K562 (cell line): Measurements from ENCODE around the gene ST6GALNAC3. TPM values are rescaled to one million over a fixed set of nuclear protein-coding genes. Genes with fewer than 3 reads are reported as not detected.

Experiments used
- ARID1B ChIP-seq: fragments of 450-650 bp; IDR thresholded peaks from 2 replicates; pipeline ENCODE4 v1.6.1; 2016; ENCODE audit warnings: antibody characterized with exemption, mild to moderate bottlenecking, inconsistent platforms
- CBFB ChIP-seq: sonication (generic); formaldehyde crosslinking; IDR thresholded peaks from 2 replicates; pipeline ENCODE4 v1.4.0; 2020; ENCODE audit warnings: mild to moderate bottlenecking, missing genetic modification reagents
- DEAF1 ChIP-seq: fragments of 450-650 bp; formaldehyde crosslinking; IDR thresholded peaks from 2 replicates; pipeline ENCODE4 v1.4.0; 2020; ENCODE audit warnings: mild to moderate bottlenecking, moderate library complexity
- FOXJ3 ChIP-seq: sonication (generic); formaldehyde crosslinking; IDR thresholded peaks from 2 replicates; pipeline ENCODE4 v1.4.0; 2020; ENCODE audit warnings: mild to moderate bottlenecking, missing genetic modification reagents
- SMAD3 ChIP-seq: fragments of 450-650 bp; formaldehyde crosslinking; conservative IDR thresholded peaks from 2 replicates; pipeline ENCODE4 v1.4.0; 2020; ENCODE audit warnings: mild to moderate bottlenecking
- ZNF140 ChIP-seq: fragments of 250-450 bp; sonication (Bioruptor Pico); IDR thresholded peaks from 2 replicates; pipeline ENCODE4 v1.8.0; 2021; ENCODE audit warnings: moderate library complexity, mild to moderate bottlenecking, inconsistent platforms
- ZNF143 ChIP-seq: sonication (generic); formaldehyde crosslinking; IDR thresholded peaks from 2 replicates; pipeline ENCODE4 v1.9.0; 2022; ENCODE audit warnings: mild to moderate bottlenecking, missing genetic modification reagents
- ZNF431 ChIP-seq: sonication (generic); formaldehyde crosslinking; IDR thresholded peaks from 2 replicates; pipeline ENCODE4 v1.8.0; 2022; ENCODE audit warnings: mild to moderate bottlenecking, missing genetic modification reagents
- ZNF707 ChIP-seq: fragments of 250-450 bp; sonication (Bioruptor Pico); conservative IDR thresholded peaks from 2 replicates; pipeline ENCODE4 v1.8.0; 2022; ENCODE audit warnings: inconsistent platforms, mild to moderate bottlenecking, moderate library complexity
- ZNF79 ChIP-seq: fragments of 250-450 bp; sonication (Bioruptor Pico); IDR thresholded peaks from 2 replicates; pipeline ENCODE4 v1.4.0; 2020; ENCODE audit warnings: low read depth, mild to moderate bottlenecking, moderate library complexity
- polyA plus RNA-seq, 8 experiments: library from polyadenylated mRNA; depleted of rRNA in 4 of 8; stranded (reverse) in 5 of 8; unstranded in 3 of 8; fragments of >200 nt; fragmentation: Nextera tagmentation in 2 of 8; fragmentation: Illumina TruSeq in 1 of 8; extraction: Ambion mirVana in 2 of 8; extraction: Trizol in 1 of 8; gene quantifications; 2 replicates each; pipeline versions ENCODE4 v1.2.1 to v1.2.3, GENCODE V29; 2011 to 2014; ENCODE audit warnings: inconsistent platforms in 1 of 8, missing spikeins in 1 of 8
- total RNA-seq, 7 experiments: library from RNA; depleted of rRNA in 6 of 7; stranded (reverse); fragments of >200 nt in 6 of 7; fragmentation: Illumina TruSeq in 2 of 7; extraction: Trizol in 2 of 7; gene quantifications; 2 replicates each; pipeline versions ENCODE4 v1.2.1 to v1.2.3, GENCODE V29; 2011 to 2021; ENCODE audit warnings: low replicate concordance in 1 of 7
- TF ChIP-seq, protein P1 (sequence below), 2 experiments: fragments of 450-650 bp; IDR thresholded peaks; 2 replicates each; pipeline ENCODE4 v1.6.1; 2016; ENCODE audit warnings: mild to moderate bottlenecking in 2 of 2, borderline replicate concordance in 1 of 2, low read depth in 1 of 2, moderate library complexity in 1 of 2
- TF ChIP-seq, protein P2 (sequence below): fragments of 250-450 bp; sonication (Bioruptor Pico); IDR thresholded peaks from 2 replicates; pipeline ENCODE4 v1.5.0; 2021; ENCODE audit warnings: mild to moderate bottlenecking, borderline replicate concordance
- TF ChIP-seq, protein P3 (sequence below): fragments of 250-450 bp; sonication (Bioruptor Pico); IDR thresholded peaks from 2 replicates; pipeline ENCODE4 v1.4.0; 2020; ENCODE audit warnings: borderline replicate concordance

Gene ST6GALNAC3
- total and polyA plus RNA-seq, 9 of the 15 experiments (the other 6 are each of a cell fraction or from before 2014, with no cell fraction given) = 0.04 to 0.29 (median 0.18) TPM; not detected in 6

- TF ChIP-seq DEAF1 (CRISPR knock-in tag) = no peak
- no peak for TF ChIP-seq ZNF143
- TF ChIP-seq ZNF707 (CRISPR knock-in tag) = no peak
- TF ChIP-seq FOXJ3 (CRISPR knock-in tag) = no peak
- TF ChIP-seq ZNF79 (CRISPR knock-in tag) = no peak
- TF ChIP-seq ZNF431 = no peak
- TF ChIP-seq, protein P1, sequence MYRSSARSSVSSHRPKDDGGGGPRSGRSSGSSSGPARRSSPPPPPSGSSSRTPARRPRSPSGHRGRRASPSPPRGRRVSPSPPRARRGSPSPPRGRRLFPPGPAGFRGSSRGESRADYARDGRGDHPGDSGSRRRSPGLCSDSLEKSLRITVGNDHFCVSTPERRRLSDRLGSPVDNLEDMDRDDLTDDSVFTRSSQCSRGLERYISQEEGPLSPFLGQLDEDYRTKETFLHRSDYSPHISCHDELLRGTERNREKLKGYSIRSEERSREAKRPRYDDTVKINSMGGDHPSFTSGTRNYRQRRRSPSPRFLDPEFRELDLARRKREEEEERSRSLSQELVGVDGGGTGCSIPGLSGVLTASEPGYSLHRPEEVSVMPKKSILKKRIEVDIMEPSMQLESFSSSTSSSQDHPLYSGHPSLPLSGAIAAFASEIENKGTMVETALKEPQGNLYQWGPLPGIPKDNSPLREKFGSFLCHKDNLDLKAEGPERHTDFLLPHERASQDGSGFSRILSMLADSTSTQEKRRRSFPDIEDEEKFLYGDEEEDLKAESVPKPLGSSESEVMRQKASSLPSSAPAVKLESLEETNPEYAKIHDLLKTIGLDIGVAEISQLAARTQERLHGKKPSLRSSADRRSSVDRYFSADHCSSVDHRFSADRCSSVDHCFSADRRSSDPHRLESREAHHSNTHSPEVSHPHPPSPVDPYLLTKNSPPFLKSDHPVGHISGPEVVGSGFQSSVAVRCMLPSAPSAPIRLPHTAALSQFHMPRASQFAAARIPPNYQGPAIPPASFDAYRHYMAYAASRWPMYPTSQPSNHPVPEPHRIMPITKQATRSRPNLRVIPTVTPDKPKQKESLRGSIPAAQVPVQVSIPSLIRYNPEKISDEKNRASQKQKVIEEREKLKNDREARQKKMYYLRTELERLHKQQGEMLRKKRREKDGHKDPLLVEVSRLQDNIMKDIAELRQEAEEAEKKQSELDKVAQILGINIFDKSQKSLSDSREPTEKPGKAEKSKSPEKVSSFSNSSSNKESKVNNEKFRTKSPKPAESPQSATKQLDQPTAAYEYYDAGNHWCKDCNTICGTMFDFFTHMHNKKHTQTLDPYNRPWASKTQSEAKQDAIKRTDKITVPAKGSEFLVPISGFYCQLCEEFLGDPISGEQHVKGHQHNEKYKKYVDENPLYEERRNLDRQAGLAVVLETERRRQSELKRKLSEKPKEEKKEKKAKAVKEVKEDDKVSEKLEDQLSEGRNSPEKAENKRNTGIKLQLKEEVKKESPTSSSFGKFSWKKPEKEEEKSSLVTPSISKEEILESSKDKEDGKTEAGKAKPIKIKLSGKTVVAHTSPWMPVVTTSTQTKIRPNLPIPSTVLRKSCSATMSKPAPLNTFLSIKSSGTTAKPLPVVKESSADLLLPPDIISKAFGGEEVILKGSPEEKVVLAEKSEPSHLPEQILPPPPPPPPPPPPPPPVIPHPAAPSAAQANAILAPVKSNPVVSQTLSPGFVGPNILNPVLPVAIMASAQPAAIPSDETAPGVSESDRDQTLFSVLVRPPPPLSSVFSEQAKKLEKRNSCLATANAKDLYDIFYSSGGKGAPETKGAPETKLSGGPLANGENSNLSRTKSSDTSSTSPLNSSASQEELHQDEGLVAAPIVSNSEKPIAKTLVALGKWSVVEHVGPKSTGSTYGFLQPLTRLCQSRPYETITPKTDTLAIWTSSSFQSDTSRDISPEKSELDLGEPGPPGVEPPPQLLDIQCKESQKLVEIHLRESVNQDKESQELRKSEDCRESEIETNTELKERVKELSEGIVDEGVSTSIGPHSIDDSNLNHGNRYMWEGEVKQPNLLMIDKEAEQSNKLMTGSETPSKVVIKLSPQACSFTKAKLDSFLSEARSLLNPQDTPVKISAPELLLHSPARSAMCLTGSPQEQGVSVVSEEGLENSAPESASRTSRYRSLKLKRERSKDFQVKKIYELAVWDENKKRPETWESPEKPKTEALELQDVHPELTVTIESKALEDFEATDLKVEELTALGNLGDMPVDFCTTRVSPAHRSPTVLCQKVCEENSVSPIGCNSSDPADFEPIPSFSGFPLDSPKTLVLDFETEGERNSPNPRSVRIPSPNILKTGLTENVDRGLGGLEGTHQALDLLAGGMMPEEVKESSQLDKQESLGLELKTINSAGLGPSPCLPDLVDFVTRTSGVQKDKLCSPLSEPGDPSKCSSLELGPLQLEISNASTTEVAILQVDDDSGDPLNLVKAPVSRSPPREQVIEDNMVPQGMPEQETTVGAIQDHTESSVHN (IDR thresholded peaks at IDR 0.05; ENCODE audit: borderline replicate concordance in 1 of 2, low read depth in 1 of 2) = no peak
- no peak for TF ChIP-seq CBFB (CRISPR knock-in tag)
- TF ChIP-seq ZNF140 (CRISPR knock-in tag) = no peak
- TF ChIP-seq, protein P2, sequence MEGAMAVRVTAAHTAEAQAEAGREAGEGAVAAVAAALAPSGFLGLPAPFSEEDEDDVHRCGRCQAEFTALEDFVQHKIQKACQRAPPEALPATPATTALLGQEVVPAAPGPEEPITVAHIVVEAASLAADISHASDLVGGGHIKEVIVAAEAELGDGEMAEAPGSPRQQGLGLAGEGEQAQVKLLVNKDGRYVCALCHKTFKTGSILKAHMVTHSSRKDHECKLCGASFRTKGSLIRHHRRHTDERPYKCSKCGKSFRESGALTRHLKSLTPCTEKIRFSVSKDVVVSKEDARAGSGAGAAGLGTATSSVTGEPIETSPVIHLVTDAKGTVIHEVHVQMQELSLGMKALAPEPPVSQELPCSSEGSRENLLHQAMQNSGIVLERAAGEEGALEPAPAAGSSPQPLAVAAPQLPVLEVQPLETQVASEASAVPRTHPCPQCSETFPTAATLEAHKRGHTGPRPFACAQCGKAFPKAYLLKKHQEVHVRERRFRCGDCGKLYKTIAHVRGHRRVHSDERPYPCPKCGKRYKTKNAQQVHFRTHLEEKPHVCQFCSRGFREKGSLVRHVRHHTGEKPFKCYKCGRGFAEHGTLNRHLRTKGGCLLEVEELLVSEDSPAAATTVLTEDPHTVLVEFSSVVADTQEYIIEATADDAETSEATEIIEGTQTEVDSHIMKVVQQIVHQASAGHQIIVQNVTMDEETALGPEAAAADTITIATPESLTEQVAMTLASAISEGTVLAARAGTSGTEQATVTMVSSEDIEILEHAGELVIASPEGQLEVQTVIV (CRISPR knock-in tag) = no peak
- TF ChIP-seq SMAD3 = no peak
- TF ChIP-seq, protein P3, sequence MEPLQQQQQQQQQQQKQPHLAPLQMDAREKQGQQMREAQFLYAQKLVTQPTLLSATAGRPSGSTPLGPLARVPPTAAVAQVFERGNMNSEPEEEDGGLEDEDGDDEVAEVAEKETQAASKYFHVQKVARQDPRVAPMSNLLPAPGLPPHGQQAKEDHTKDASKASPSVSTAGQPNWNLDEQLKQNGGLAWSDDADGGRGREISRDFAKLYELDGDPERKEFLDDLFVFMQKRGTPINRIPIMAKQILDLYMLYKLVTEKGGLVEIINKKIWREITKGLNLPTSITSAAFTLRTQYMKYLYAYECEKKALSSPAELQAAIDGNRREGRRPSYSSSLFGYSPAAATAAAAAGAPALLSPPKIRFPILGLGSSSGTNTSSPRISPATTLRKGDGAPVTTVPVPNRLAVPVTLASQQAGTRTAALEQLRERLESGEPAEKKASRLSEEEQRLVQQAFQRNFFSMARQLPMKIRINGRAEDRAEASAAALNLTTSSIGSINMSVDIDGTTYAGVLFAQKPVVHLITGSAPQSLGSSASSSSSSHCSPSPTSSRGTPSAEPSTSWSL (CRISPR knock-in tag) = no peak
- TF ChIP-seq ARID1B = no peak
Measured at GRCh38 chr1:76480827-76481226, 406.3 kb downstream of the ST6GALNAC3 start (continued).
